Neural progenitor cell (in vitro differentiated cells): ENCODE measurements around the gene COL15A1.

Source experiments
- CTCF ChIP-seq: fragments of 200-600 bp; sonication (generic); IDR thresholded peaks from 2 replicates; pipeline ENCODE4 v1.5.1; 2017; ENCODE audit warnings: antibody characterized with exemption, mild to moderate bottlenecking
- EZH2phosphoT487 ChIP-seq: fragments of 200-600 bp; sonication (generic); IDR thresholded peaks from 2 replicates; pipeline ENCODE4 v1.6.1; 2017; ENCODE audit warnings: antibody characterized with exemption

- TF ChIP-seq CTCF (no peak), EZH2phosphoT487 (no peak)
Observed at GRCh38 chr9:98913044-98913443, 30.7 kb upstream of the COL15A1 start.
